Muscle layer of duodenum (tissue), 2 donors: ENCODE results near the gene MCCC1.

Source experiments
- H3K27ac ChIP-seq: one replicate; pipeline ENCODE4 v1.7.0; 2013; ENCODE audit warnings: mild to moderate bottlenecking, low read length
- H3K27me3 ChIP-seq: one replicate; pipeline ENCODE4 v1.7.0; 2013; ENCODE audit warnings: low read depth, mild to moderate bottlenecking, control low read depth, low read length
- H3K36me3 ChIP-seq, 2 donors: one replicate each; pipeline ENCODE4 v1.7.0; 2013; ENCODE audit warnings: low read length in 2 of 2, control low read depth in 1 of 2, mild to moderate bottlenecking in 1 of 2; ENCODE audit not compliant: insufficient read depth in 2 of 2, control insufficient read depth in 1 of 2
- H3K4me1 ChIP-seq, 2 donors: one replicate each; pipeline ENCODE4 v1.7.0; 2013; ENCODE audit warnings: low read length in 2 of 2, mild to moderate bottlenecking in 2 of 2, control low read depth in 1 of 2, moderate library complexity in 1 of 2; ENCODE audit not compliant: insufficient read depth in 2 of 2, control insufficient read depth in 1 of 2
- H3K4me3 ChIP-seq, 2 donors: one replicate each; pipeline ENCODE4 v1.7.0; 2013; ENCODE audit warnings: low read length in 2 of 2, low read depth in 1 of 2, mild to moderate bottlenecking in 1 of 2
- H3K9me3 ChIP-seq, 2 donors: one replicate each; pipeline ENCODE4 v1.7.0; 2013; ENCODE audit warnings: low read length in 2 of 2, control low read depth in 1 of 2, mild to moderate bottlenecking in 1 of 2; ENCODE audit not compliant: control insufficient read depth in 1 of 2
- donor health status: healthy.

The MCCC1 gene

GRCh38 chr3:183044547-183045229, 54.6 kb downstream of the MCCC1 start:
- H3K9me3 ChIP-seq = no peaks in the 10 kb centered on the region
- H3K36me3 ChIP-seq = peaks cover 26 to 46% of the 10 kb centered on the region in 2 donors
- no peak overlapping the region for H3K4me3 ChIP-seq
- H3K27ac ChIP-seq = no peak overlapping the region
- H3K27me3 ChIP-seq = no peaks in the 10 kb centered on the region
- no peaks in the 10 kb centered on the region for H3K4me1 ChIP-seq

GRCh38 chr3:183038757-183039156, 60.5 kb downstream of the MCCC1 start:
- no peak overlapping the region for H3K27ac ChIP-seq
- H3K9me3 ChIP-seq = no peaks in the 10 kb centered on the region
- no peaks in the 10 kb centered on the region for H3K4me1 ChIP-seq
- H3K27me3 ChIP-seq = no peaks in the 10 kb centered on the region
- H3K4me3 ChIP-seq = no peak overlapping the region
- peaks cover 47 to 71% of the 10 kb centered on the region in 2 donors for H3K36me3 ChIP-seq

DNA sequence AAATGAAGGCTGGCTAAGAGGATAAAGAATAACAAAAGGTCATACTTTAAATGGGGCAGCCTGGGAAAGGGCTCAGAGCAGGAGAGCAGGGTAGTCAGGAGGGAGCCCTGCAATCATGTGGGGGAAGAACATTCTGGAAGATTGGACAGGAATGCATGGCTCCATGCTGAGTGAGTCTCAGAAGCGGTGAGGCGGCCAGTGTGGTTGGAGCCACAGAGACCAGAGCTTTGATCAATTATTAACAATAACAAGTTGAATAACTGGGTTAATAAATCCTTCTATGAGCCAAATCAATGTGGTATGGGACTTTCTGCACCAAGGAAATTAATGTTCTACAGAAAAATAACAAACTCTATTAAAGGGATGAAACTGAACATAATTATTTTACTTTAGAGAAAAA, 61.1 kb downstream of the MCCC1 start:
- no peak overlapping the region for H3K4me3 ChIP-seq
- no peaks in the 10 kb centered on the region for H3K9me3 ChIP-seq
- H3K4me1 ChIP-seq = no peaks in the 10 kb centered on the region
- H3K36me3 ChIP-seq = peaks cover 52 to 77% of the 10 kb centered on the region in 2 donors
- H3K27me3 ChIP-seq = no peaks in the 10 kb centered on the region
- H3K27ac ChIP-seq = no peak overlapping the region

DNA sequence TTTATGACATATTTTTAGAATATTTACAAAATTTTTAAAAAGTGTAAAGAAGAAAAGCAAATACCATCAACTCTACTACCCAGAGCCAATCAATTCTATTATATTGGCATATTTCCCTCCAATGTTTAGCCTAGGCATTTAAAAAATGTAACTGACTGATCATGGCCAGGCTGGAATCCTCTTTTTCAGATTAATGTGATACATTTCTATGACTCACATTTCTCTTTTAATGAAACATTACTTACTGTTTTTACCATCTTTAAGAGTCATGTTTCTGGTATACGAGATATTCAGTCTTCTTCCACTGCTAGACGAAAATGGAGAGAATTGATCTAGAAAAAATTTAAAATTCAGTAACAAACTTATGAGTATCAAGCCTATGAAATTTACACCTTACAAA, 65.5 kb downstream of the MCCC1 start:
- Histone ChIP-seq H3K4me3 (no peak overlapping the region), H3K4me1 (no peaks in the 10 kb centered on the region), H3K27me3 (no peaks in the 10 kb centered on the region), H3K36me3 (peaks cover 49 to 72% of the 10 kb centered on the region in 2 donors), H3K9me3 (no peaks in the 10 kb centered on the region), H3K27ac (no peak overlapping the region)

GRCh38 chr3:183032880-183033555, 66.3 kb downstream of the MCCC1 start:
- Histone ChIP-seq H3K4me3 (no peak overlapping the region), H3K9me3 (peaks cover 0 to 6% of the 10 kb centered on the region in 2 donors), H3K4me1 (no peaks in the 10 kb centered on the region), H3K27ac (no peak overlapping the region), H3K36me3 (peaks cover 42 to 72% of the 10 kb centered on the region in 2 donors), H3K27me3 (no peaks in the 10 kb centered on the region)

DNA sequence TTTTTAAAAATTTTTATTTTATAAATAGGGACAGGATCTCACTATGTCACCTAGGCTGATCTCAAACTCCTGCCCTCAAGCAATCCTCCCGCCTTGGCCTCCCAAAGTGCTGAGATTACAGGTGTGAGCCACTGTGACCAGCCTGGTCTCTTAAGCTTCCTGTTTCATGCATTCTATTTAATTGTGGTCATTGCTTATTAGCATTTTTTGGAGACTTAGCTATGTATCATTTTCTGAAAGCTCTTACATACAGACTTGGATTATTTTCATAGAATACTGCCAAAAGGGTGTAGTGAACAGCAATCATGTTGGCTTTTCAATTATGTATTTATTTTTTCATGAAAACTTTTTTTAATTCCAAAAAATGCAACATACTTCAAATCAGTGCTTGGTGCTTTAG, 67.5 kb downstream of the MCCC1 start:
- peaks cover 31 to 67% of the 10 kb centered on the region in 2 donors for H3K36me3 ChIP-seq
- no peaks in the 10 kb centered on the region for H3K4me1 ChIP-seq
- H3K4me3 ChIP-seq = no peak overlapping the region
- no peaks in the 10 kb centered on the region for H3K27me3 ChIP-seq
- H3K9me3 ChIP-seq = peaks cover 0 to 7% of the 10 kb centered on the region in 2 donors
- no peak overlapping the region for H3K27ac ChIP-seq

DNA sequence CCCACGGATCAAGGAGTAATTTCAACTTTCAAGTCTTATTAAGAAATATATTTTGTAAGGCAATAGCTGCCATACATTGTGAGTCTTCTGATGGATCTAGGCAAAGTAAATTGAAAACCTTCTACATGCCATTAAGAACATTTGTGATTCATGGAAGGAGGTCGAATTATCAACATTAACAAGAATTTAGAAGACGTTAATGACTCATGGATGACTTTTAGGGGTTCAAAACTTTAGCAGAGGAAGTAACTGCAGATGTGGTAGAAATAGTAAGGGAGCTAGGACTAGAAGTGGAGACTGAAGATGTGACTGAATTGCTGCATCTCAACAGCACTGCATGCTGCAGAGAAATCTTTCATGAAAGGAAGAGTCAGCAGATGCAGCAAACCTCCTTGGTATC, 70.9 kb downstream of the MCCC1 start:
- H3K9me3 ChIP-seq = peaks cover 0 to 7% of the 10 kb centered on the region in 2 donors
- H3K4me1 ChIP-seq = no peaks in the 10 kb centered on the region
- peaks cover 22 to 43% of the 10 kb centered on the region in 2 donors for H3K36me3 ChIP-seq
- no peak overlapping the region for H3K27ac ChIP-seq
- H3K27me3 ChIP-seq = no peaks in the 10 kb centered on the region
- H3K4me3 ChIP-seq = no peak overlapping the region

DNA sequence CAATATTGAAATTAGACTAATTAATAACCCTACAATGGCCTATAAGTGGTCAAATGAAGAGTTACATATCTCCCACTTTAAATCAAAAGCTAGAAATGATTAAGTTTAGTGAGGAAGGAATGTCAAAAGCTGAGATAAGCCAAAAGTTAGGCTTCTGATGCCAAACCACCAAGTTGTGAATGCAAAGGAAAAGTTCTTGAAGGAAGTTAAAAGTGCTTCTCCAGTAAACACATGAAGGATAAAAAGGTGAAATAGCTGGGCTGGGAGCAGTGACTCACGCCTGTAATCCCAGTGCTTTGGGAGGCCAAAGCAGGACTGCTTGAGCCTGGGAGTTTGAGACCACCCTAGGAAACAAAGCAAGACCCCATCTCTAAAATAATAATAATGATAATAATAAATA, 72.0 kb downstream of the MCCC1 start:
- H3K27me3 ChIP-seq = no peaks in the 10 kb centered on the region
- H3K9me3 ChIP-seq = peaks cover 0 to 7% of the 10 kb centered on the region in 2 donors
- H3K4me1 ChIP-seq = no peaks in the 10 kb centered on the region
- H3K4me3 ChIP-seq = no peak overlapping the region
- H3K36me3 ChIP-seq = peaks cover 13 to 43% of the 10 kb centered on the region in 2 donors
- H3K27ac ChIP-seq = no peak overlapping the region

DNA sequence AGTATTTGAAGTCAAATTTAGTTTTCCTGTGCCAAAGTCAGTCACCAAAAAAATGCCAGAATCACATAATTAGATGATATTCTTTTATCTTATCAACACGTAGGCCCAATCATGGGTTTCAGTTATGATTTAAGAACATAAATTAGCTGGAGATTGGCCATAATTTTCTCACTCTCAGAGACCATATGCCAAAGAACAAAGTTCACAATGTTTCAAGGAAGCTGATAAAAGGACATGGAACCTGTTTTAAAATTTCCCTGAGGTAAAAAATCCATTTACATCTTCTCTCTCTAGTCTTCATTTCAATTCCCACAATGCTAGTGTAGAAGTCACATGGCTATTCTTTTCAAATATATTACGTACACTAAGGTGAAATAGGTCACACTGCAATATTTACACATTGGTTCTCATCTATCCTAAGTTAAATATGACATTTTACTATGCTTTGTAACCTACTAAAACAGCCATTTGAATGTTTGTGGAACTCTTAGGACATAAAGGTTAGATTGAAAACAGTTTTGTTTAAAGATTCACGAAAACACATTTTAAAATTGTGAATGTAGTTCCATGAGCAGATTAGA, 76.3 kb downstream of the MCCC1 start:
- Histone ChIP-seq H3K4me3 (no peak overlapping the region), H3K27me3 (no peaks in the 10 kb centered on the region), H3K9me3 (peaks cover 0 to under 1% of the 10 kb centered on the region in 2 donors), H3K36me3 (peaks cover 17 to 50% of the 10 kb centered on the region in 2 donors), H3K4me1 (no peaks in the 10 kb centered on the region), H3K27ac (no peak overlapping the region)

- H3K27me3 ChIP-seq = no peaks in the 10 kb centered on the region
- H3K27ac ChIP-seq = no peak overlapping the region
- H3K36me3 ChIP-seq = peaks cover 32 to 67% of the 10 kb centered on the region in 2 donors
Observed at GRCh38 chr3:183018421-183019192, 80.7 kb downstream of the MCCC1 start.

GRCh38 chr3:183015185-183015584, 84.1 kb downstream of the MCCC1 start:
- H3K36me3 ChIP-seq = peaks cover 22 to 44% of the 10 kb centered on the region in 2 donors
- H3K27ac ChIP-seq = no peak overlapping the region
- no peaks in the 10 kb centered on the region for H3K4me1 ChIP-seq
- no peaks in the 10 kb centered on the region for H3K27me3 ChIP-seq
- no peak overlapping the region for H3K4me3 ChIP-seq
- no peaks in the 10 kb centered on the region for H3K9me3 ChIP-seq

More at GRCh38 chr3:183018421-183019192, 80.7 kb downstream of the MCCC1 start:
- Histone ChIP-seq H3K4me1 (no peaks in the 10 kb centered on the region), H3K9me3 (no peaks in the 10 kb centered on the region), H3K4me3 (no peak overlapping the region)
